Lung (tissue), 12 donors: ENCODE data around the gene FNIP2. TPM values are rescaled to one million over a fixed set of nuclear protein-coding genes. Genes with fewer than 3 reads are reported as not detected.
"Not testable (repeated sequence)": the region's sequence is repeated elsewhere in the genome, so short reads cannot be mapped to it uniquely, and the experiment has no call there.

ENCODE experiments used
- ATAC-seq: fragments of 200-7000 bp; cut with Tn5 transposase; one replicate; pipeline ENCODE4 v1.9.1; 2020; ENCODE audit warnings: moderate number of reproducible peaks; ENCODE audit not compliant: insufficient read depth, low FRiP score
- DNase-seq, 3 donors: peaks; one replicate each; pipeline ENCODE4 v3.0.0-alpha.2; 2013 to 2017
- H3K27ac ChIP-seq, 2 donors: one replicate each; pipeline ENCODE4 v1.5.1; 2013; ENCODE audit warnings: mild to moderate bottlenecking in 2 of 2, moderate library complexity in 2 of 2, control low read depth in 1 of 2, inconsistent platforms in 1 of 2, low read depth in 1 of 2, low read length in 1 of 2
- H3K27me3 ChIP-seq, 3 donors: one replicate each; pipeline ENCODE4 v1.5.1; 2013; ENCODE audit warnings: low read length in 2 of 3; ENCODE audit not compliant: control insufficient read depth in 3 of 3, insufficient read depth in 3 of 3
- H3K36me3 ChIP-seq, 4 donors: one replicate each; pipeline ENCODE4 v1.5.1; 2013; ENCODE audit warnings: low read length in 4 of 4, mild to moderate bottlenecking in 1 of 4, moderate library complexity in 1 of 4; ENCODE audit not compliant: control insufficient read depth in 4 of 4, insufficient read depth in 4 of 4
- H3K4me1 ChIP-seq, 5 donors: one replicate each; pipeline ENCODE4 v1.5.1; 2013; ENCODE audit warnings: low read length in 5 of 5, mild to moderate bottlenecking in 2 of 5, moderate library complexity in 1 of 5; ENCODE audit not compliant: control insufficient read depth in 5 of 5, insufficient read depth in 5 of 5
- H3K4me3 ChIP-seq: one replicate; pipeline ENCODE4 v1.5.1; 2013; ENCODE audit warnings: mild to moderate bottlenecking, control low read depth, moderate library complexity
- H3K9ac ChIP-seq, 2 donors: one replicate each; pipeline ENCODE4 v1.5.1; 2013; ENCODE audit warnings: low read length in 2 of 2, control low read depth in 1 of 2; ENCODE audit not compliant: insufficient read depth in 1 of 2
- H3K9me3 ChIP-seq, 4 donors: one replicate each; pipeline ENCODE4 v1.5.1; 2013; ENCODE audit warnings: low read length in 3 of 4, mild to moderate bottlenecking in 1 of 4, moderate library complexity in 1 of 4; ENCODE audit not compliant: control insufficient read depth in 4 of 4, insufficient read depth in 3 of 4
- CTCF ChIP-seq: IDR thresholded peaks from 2 replicates; pipeline ENCODE4 v1.5.1; 2012; ENCODE audit warnings: mild to moderate bottlenecking; ENCODE audit errors: control extremely low read depth, extremely low read depth
- WGBS, 2 donors: extraction: QIAGEN DNeasy Blood & Tissue Kit; methylation state at CpG; one replicate each; pipeline ENCODE4 v1.1.7; 2013; 5-methylcytosine and 5-hydroxymethylcytosine counted together
- polyA plus RNA-seq, 2 donors: library from polyadenylated mRNA; stranded (reverse); fragments of 200-250 nt; gene quantifications; one replicate each; pipeline ENCODE4 v1.2.1, GENCODE V29; 2013
- total RNA-seq, 2 donors: library from RNA; depleted of rRNA in 1 of 2; stranded (reverse); fragments of >200 nt in 1 of 2; gene quantifications; one replicate each; pipeline ENCODE4 v1.2.1, GENCODE V29; 2014 to 2021
- donor health status: control.
- donor health status: control.
- donor health status: Bipolar disorder and iron deficiency.
- donor health status: healthy.
- donor health status: DM: yes; HTN: yes; CAD: no.

FNIP2 gene
- total and polyA plus RNA-seq, 4 donors = 12.1 to 150 (median 44.6) TPM

GRCh38 chr4:158758703-158759102, 10.1 kb upstream of the FNIP2 start:
- Histone ChIP-seq H3K4me1 (peaks cover 0 to 1% (median 0%) of the 10 kb centered on the region in 5 donors), H3K4me3 (no peak overlapping the region), H3K27me3 (no peaks in the 10 kb centered on the region), H3K9me3 (no peaks in the 10 kb centered on the region), H3K36me3 (no peaks in the 10 kb centered on the region), H3K27ac (no peak overlapping the region), H3K9ac (no peak overlapping the region)
- DNase-seq (no peak), ATAC-seq (no peak)
- 81 to 99% methylated on average over 4 of the region's 4 CpGs for WGBS, 2 donors
- no peak for TF ChIP-seq CTCF

- 97 to 98% methylated on average over 19 of the region's 20 CpGs for WGBS, 2 donors
- H3K9ac ChIP-seq, H3K4me1 ChIP-seq, DNase-seq, H3K4me3 ChIP-seq, H3K27ac ChIP-seq, H3K9me3 ChIP-seq, H3K27me3 ChIP-seq, ATAC-seq, H3K36me3 ChIP-seq: not testable (repeated sequence)
Measured at GRCh38 chr4:158759539-158759938, 9.3 kb upstream of the FNIP2 start.

- Histone ChIP-seq H3K27ac (no peak overlapping the region), H3K9ac (no peak overlapping the region), H3K4me1 (peaks cover 0 to 1% (median 0%) of the 10 kb centered on the region in 5 donors), H3K4me3 (no peak overlapping the region), H3K9me3 (no peaks in the 10 kb centered on the region), H3K36me3 (no peaks in the 10 kb centered on the region), H3K27me3 (no peaks in the 10 kb centered on the region)
- TF ChIP-seq CTCF = no peak
- ATAC-seq (no peak), DNase-seq (no peak)
- 88 to 89% methylated on average over 4 of the region's 4 CpGs for WGBS, 2 donors
Measured at GRCh38 chr4:158760866-158761265, 8.0 kb upstream of the FNIP2 start.

- TF ChIP-seq CTCF = no peak
- WGBS, 2 donors = 82 to 90% methylated on average over 4 of the region's 4 CpGs
- H3K4me3 ChIP-seq = no peak overlapping the region
- DNase-seq (no peak), ATAC-seq (no peak)
- H3K27ac ChIP-seq = no peak overlapping the region
- no peaks in the 10 kb centered on the region for H3K9me3 ChIP-seq
- no peak overlapping the region for H3K9ac ChIP-seq
- H3K36me3 ChIP-seq = no peaks in the 10 kb centered on the region
- H3K27me3 ChIP-seq = no peaks in the 10 kb centered on the region
- H3K4me1 ChIP-seq = peaks cover 0 to 1% (median 0%) of the 10 kb centered on the region in 5 donors
Measured at GRCh38 chr4:158762553-158762952, 6.3 kb upstream of the FNIP2 start.
